H1 (cell line): ENCODE data around the gene TMEM115.

Experiments
- CEBPB ChIP-seq: IDR thresholded peaks from 2 replicates; pipeline ENCODE4 v1.6.1; 2012; ENCODE audit warnings: low read depth, low read length
- POLR2A ChIP-seq, 2 experiments: IDR thresholded peaks; 1 replicate in 1 of 2; 2 replicates in 1 of 2; pipeline ENCODE4 v1.6.1; 2011; ENCODE audit warnings: low read depth in 2 of 2, low read length in 2 of 2, mild to moderate bottlenecking in 2 of 2; ENCODE audit errors: control extremely low read depth in 1 of 2
- SP1 ChIP-seq: IDR thresholded peaks from 2 replicates; pipeline ENCODE4 v1.6.1; 2011; ENCODE audit warnings: low read depth, low read length
- TAF1 ChIP-seq: IDR thresholded peaks from 2 replicates; pipeline ENCODE4 v1.6.1; 2011; ENCODE audit warnings: mild to moderate bottlenecking, low read depth, low read length

DNA sequence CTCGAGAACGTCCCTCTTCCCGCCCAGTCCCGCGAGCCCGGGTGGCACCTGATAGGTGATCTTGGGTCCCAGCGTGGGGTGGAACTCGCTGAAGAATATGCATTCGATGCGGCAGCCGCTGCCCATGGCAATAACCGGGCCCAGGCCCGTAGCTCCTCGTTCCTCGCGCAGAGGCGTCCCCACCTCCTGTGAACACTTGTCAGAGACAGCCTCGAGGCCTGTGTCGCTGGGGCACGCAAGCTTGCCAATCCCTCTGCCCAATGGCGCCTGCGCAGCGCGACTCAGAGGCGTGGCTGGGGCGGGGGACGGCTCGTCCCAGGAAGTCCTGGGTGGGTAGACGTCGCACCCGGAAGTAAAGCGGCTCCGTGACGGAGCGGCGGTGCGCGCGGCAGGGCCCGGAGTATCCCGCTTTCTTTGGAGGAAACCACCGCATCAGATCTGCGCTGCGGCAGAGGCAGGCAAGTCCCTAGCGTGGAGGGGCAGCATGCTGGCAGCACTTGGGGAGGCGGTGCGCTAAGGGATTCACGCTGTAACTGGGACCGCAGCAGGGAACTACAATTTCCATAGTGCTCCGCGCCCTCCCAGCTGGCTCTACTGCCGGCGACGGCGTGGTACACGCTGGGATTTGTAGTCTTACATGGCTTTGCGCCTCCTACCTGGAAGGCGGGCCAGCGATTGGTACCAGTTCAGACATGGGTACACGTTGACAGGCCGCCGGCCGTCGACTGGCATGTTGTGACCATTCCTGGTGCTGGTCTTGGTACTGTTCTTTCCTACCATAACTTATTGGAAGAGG is 8.6 kb downstream of the TMEM115 start, which contains the start of the genes CYB561D2 and NPRL2:
- TF ChIP-seq TAF1 (peak; percentile 51; the same call in 1 of the 2 replicates), SP1 (no peak), CEBPB (no peak), POLR2A (IDR thresholded peaks at IDR 0.05; ENCODE audit: control extremely low read depth in 1 of 2, low read depth in 2 of 2, low read length in 2 of 2) (peak in 1 of 2 experiments; percentile 59; a peak in 2 of 3 replicates)
